LoVo (cell line): ENCODE results near the gene SYDE2.

Experiments used
- DNase-seq: peaks from one replicate; pipeline ENCODE4 v3.0.0-alpha.2; 2016; ENCODE audit warnings: low spot score

SYDE2 gene

GRCh38 chr1:85125891-85126290 is 74.9 kb downstream of the SYDE2 start:
- DNase-seq: no peak

- DNase-seq: no peak
Observed at GRCh38 chr1:85124091-85124490, 76.7 kb downstream of the SYDE2 start.

- DNase-seq: no peak
Observed at GRCh38 chr1:85122169-85122568, 78.6 kb downstream of the SYDE2 start.

DNA sequence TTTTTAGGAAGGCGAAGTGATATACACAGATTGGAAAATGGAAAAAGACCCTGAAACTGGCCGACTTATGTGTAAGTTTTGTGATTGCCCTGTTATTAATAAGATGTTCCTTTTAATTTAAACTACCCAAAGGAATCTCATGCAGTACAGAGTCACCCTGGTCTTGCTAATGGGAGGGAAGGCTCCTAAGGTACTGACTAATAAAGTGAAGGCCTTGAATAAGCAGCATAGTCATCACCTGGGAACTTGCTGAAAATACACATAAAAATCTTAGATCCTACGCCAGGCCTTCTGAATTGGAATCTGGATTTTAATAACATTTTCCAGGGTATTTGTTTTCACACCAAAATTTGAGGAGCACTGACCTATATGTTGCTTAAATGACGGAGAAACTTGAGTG is 79.1 kb downstream of the SYDE2 start:
- no peak for DNase-seq

DNA sequence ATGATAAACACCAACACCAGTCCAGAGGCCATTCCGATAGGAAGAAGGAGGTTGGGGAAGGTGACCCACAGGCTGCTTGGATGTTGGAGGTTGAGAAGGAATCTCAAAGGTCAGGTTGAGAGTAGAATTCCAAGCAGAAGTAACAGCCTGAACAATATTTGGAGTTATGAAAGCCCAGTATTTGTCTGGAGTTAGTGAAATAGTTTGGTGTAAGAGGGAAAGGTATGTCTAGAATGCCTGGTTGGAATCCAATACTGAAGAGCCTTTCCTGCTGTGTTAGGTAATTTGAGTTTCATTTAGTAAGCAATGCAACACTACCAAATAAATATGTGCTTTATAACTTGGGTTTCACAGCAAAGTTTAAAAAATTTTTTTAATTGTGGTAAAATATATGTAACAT is 82.1 kb downstream of the SYDE2 start:
- DNase-seq: no peak

DNA sequence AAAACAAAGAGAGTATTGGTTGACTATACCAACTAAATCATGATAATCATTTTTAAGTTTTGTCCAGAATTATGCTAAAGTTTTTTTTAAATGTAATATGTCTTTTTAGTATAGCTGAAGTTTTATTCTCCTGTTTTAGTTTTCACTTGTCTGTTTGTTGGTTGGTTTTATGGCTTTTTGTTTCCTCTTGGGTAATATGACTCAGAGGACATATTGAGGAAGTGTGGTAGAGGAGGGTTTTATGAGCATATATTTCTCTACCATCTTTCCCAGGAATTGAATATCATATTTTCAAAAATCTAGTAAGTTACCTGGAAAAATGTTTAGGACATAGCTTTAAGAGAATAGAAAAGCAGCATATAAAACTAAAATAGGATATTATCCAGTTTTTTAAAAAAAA is 84.0 kb downstream of the SYDE2 start:
- DNase-seq: peak; percentile 56

- DNase-seq: no peak
Observed at GRCh38 chr1:85115933-85116332, 84.9 kb downstream of the SYDE2 start.

DNA sequence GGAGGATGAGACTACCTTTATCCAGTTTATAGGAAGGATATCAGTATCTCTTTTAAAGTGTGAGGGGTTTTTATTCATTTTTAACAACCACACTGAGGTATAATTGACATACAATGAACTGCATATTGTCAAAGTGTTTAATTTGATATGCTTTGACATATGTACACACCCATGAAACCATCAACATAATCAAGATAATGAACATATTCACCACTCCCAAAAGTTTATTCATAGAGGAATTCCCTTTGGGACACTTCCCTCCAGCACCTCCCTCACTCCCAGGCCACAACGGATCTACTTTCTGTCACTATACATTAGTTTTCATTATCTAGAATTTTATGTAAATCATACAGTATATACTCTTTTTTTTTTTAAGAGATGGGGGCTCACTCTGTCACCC is 89.1 kb downstream of the SYDE2 start:
- no peak for DNase-seq

DNA sequence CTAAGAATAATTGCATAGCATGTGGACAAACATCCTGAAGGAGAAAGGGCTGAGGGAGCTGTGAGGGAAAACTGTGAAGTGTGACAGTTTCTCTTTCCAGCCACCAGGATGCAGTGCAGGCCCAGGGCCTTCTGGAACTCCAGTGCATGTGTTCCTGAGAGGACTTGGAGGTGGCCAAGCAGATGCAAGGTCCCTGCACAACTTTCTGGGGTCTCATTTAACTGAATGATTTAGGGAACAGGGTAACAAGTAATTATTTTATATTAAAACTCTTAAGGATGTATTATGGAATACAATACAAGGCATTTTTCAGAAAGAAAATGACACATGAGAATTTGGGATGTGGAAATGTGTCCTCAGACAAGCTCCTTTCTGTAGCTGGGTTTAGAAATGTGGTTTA is 91.3 kb downstream of the SYDE2 start:
- peak; percentile 50 for DNase-seq
